HepG2 (cell line): ENCODE results near the gene GNAI2. TPM values are rescaled to one million over a fixed set of nuclear protein-coding genes. Genes with fewer than 3 reads are reported as not detected.
A peak's percentile ranks its signal among the peaks of the same experiment; 100 is the strongest.

Experiments
- BCL3 ChIP-seq: sonication (generic); formaldehyde crosslinking; IDR thresholded peaks from 2 replicates; pipeline ENCODE4 v1.5.1; 2020; ENCODE audit warnings: mild to moderate bottlenecking, missing genetic modification reagents, moderate library complexity
- ETV6 ChIP-seq: sonication (generic); formaldehyde crosslinking; conservative IDR thresholded peaks from 2 replicates; pipeline ENCODE4 v1.4.0; 2020; ENCODE audit warnings: missing genetic modification reagents
- EZH2 ChIP-seq: conservative IDR thresholded peaks from 2 replicates; pipeline ENCODE4 v1.6.1; 2012; ENCODE audit warnings: mild to moderate bottlenecking, low read depth, low read length, moderate library complexity
- GMEB2 ChIP-seq: IDR thresholded peaks from 2 replicates; pipeline ENCODE4 v1.6.1; 2016; ENCODE audit warnings: missing biosample characterization, missing genetic modification reagents, low read depth
- HINFP ChIP-seq: sonication (generic); formaldehyde crosslinking; IDR thresholded peaks from 2 replicates; pipeline ENCODE4 v1.4.0; 2020; ENCODE audit warnings: low read depth, mild to moderate bottlenecking, missing genetic modification reagents
- KAT8 ChIP-seq: IDR thresholded peaks from 2 replicates; pipeline ENCODE4 v1.6.1; 2016; ENCODE audit warnings: missing genetic modification reagents, missing compliant biosample characterization
- PRPF4 ChIP-seq: fragments of 200-400 bp; formaldehyde crosslinking; IDR thresholded peaks from 2 replicates; pipeline ENCODE4 v1.6.1; 2016; ENCODE audit warnings: low read length, low read depth; ENCODE audit not compliant: poor library complexity, severe bottlenecking
- RARA ChIP-seq: IDR thresholded peaks from 2 replicates; pipeline ENCODE4 v1.6.1; 2016; ENCODE audit warnings: missing genetic modification reagents, missing compliant biosample characterization
- TEAD2 ChIP-seq: sonication (generic); formaldehyde crosslinking; IDR thresholded peaks from 2 replicates; pipeline ENCODE4 v1.9.0; 2021; ENCODE audit warnings: missing genetic modification reagents
- TFDP2 ChIP-seq: sonication (generic); formaldehyde crosslinking; IDR thresholded peaks from 2 replicates; pipeline ENCODE4 v1.4.0; 2020; ENCODE audit warnings: missing genetic modification reagents
- ZNF18 ChIP-seq: sonication (generic); formaldehyde crosslinking; IDR thresholded peaks from 2 replicates; pipeline ENCODE4 v1.8.0; 2022; ENCODE audit warnings: mild to moderate bottlenecking, missing genetic modification reagents; ENCODE audit not compliant: insufficient replicate concordance
- ZNF275 ChIP-seq: sonication (generic); formaldehyde crosslinking; IDR thresholded peaks from 2 replicates; pipeline ENCODE4 v1.8.0; 2022; ENCODE audit warnings: missing genetic modification reagents, mild to moderate bottlenecking, inconsistent platforms, borderline replicate concordance
- ZNF609 ChIP-seq: sonication (generic); formaldehyde crosslinking; IDR thresholded peaks from 2 replicates; pipeline ENCODE4 v1.4.0; 2020; ENCODE audit warnings: mild to moderate bottlenecking, missing genetic modification reagents, borderline replicate concordance
- polyA plus RNA-seq, 8 experiments: library from polyadenylated mRNA; depleted of rRNA in 3 of 8; stranded (reverse) in 7 of 8; unstranded in 1 of 8; fragments of >200 nt; fragmentation: Illumina TruSeq in 4 of 8; extraction: Trizol in 4 of 8; gene quantifications; 2 replicates each; pipeline versions ENCODE4 v1.2.1 to v1.2.3, GENCODE V29; 2011 to 2016; ENCODE audit warnings: low read depth in 4 of 8, missing spikeins in 1 of 8, mixed read lengths in 1 of 8; ENCODE audit not compliant: insufficient read depth in 1 of 8
- total RNA-seq, 5 experiments: library from RNA; depleted of rRNA; stranded (reverse); fragments of >200 nt; fragmentation: Illumina TruSeq; extraction: Trizol; gene quantifications; 2 replicates each; pipeline ENCODE4 v1.2.3, GENCODE V29; 2016; ENCODE audit warnings: low read depth in 1 of 5

GNAI2 gene
- total and polyA plus RNA-seq, 2 of the 13 experiments (the other 11 are each of a cell fraction or from before 2014, with no cell fraction given), result 51.1 to 66.2 TPM

GRCh38 chr3:50205413-50206276 is 30.4 kb upstream of the GNAI2 start (continued):
- TF ChIP-seq GMEB2, result no peak
- TF ChIP-seq KAT8 (CRISPR knock-in tag), result no peak; the same call in 1 of the 2 replicates
- TF ChIP-seq RARA, result no peak
- TF ChIP-seq EZH2, result no peak
- TF ChIP-seq ZNF18 (CRISPR knock-in tag), result peak; percentile 53
- 0 out of 2 replicates have a peak, but pooled peaks have one; percentile 9 for TF ChIP-seq ZNF609 (CRISPR knock-in tag)
- no peak for TF ChIP-seq HINFP (CRISPR knock-in tag)
- no peak for TF ChIP-seq PRPF4
- TF ChIP-seq ETV6 (CRISPR knock-in tag), result no peak
- no peak for TF ChIP-seq TEAD2 (CRISPR knock-in tag)
- peak; percentile 83 for TF ChIP-seq TFDP2 (CRISPR knock-in tag)
- TF ChIP-seq BCL3 (CRISPR knock-in tag), result 0 out of 2 replicates have a peak, but pooled peaks have one; percentile 50
- no peak for TF ChIP-seq ZNF275 (CRISPR knock-in tag)
